Prostate gland (tissue), 2 donors: Measurements from ENCODE around the gene GPR18. TPM values are rescaled to one million over a fixed set of nuclear protein-coding genes. Genes with fewer than 3 reads are reported as not detected.

Source experiments
- DNase-seq: peaks from one replicate; pipeline ENCODE4 v3.0.0-alpha.2; 2019; ENCODE audit warnings: low spot score
- H3K27ac ChIP-seq, 2 donors: fragments of 200-600 bp; sonication (generic); 2 replicates each; pipeline ENCODE4 v1.5.1; 2017 to 2019
- H3K27me3 ChIP-seq: fragments of 200-600 bp; sonication (generic); replicated peaks from 2 replicates; pipeline ENCODE4 v1.5.1; 2019; ENCODE audit not compliant: insufficient read depth
- H3K36me3 ChIP-seq, 2 donors: fragments of 200-600 bp; sonication (generic); 1 replicate in 1 of 2; 2 replicates in 1 of 2; pipeline versions ENCODE4 v1.5.1 to v1.8.1; 2017 to 2019
- H3K4me1 ChIP-seq: fragments of 200-600 bp; sonication (generic); replicated peaks from 2 replicates; pipeline ENCODE4 v1.5.1; 2019
- H3K4me3 ChIP-seq, 2 donors: fragments of 200-600 bp; sonication (generic); 2 replicates each; pipeline ENCODE4 v1.5.1; 2017 to 2019
- H3K9me3 ChIP-seq: fragments of 200-600 bp; sonication (generic); 2 replicates; pipeline ENCODE4 v1.5.1; 2017
- POLR2A ChIP-seq: fragments of 450-650 bp; IDR thresholded peaks from one replicate; pipeline ENCODE4 v1.6.1; 2016; ENCODE audit warnings: antibody characterized with exemption, mild to moderate bottlenecking
- POLR2AphosphoS5 ChIP-seq: sonication (generic); formaldehyde crosslinking; IDR thresholded peaks from one replicate; pipeline ENCODE4 v1.6.1; 2017; ENCODE audit warnings: antibody characterized with exemption
- WGBS: methylation state at CpG from one replicate; pipeline ENCODE4 v1.1.5; 2018; 5-methylcytosine and 5-hydroxymethylcytosine counted together
- intact Hi-C: fragments of 100-400 bp; cut with DNase I; formaldehyde crosslinking; loops from one replicate; pipeline ENCODE4 v1.14.2; 2022
- total RNA-seq, 2 donors: library from RNA; depleted of rRNA; stranded (reverse); fragments of >200 nt; gene quantifications; one replicate each; pipeline ENCODE4 v1.1.0, GENCODE V29; 2016
- TF ChIP-seq, protein P1 (sequence below), 4 experiments: fragments of 200-600 bp in 2 of 4; fragments of 450-650 bp in 2 of 4; sonication (generic) in 2 of 4; IDR thresholded peaks; 1 replicate in 3 of 4; 2 replicates in 1 of 4; pipeline ENCODE4 v1.5.1; 2016 to 2019; ENCODE audit warnings: antibody characterized with exemption in 4 of 4, mild to moderate bottlenecking in 2 of 4, moderate library complexity in 2 of 4

The GPR18 gene
- total RNA-seq, 2 donors from 2014 or later, result 1.4 TPM; not detected in 1

DNA sequence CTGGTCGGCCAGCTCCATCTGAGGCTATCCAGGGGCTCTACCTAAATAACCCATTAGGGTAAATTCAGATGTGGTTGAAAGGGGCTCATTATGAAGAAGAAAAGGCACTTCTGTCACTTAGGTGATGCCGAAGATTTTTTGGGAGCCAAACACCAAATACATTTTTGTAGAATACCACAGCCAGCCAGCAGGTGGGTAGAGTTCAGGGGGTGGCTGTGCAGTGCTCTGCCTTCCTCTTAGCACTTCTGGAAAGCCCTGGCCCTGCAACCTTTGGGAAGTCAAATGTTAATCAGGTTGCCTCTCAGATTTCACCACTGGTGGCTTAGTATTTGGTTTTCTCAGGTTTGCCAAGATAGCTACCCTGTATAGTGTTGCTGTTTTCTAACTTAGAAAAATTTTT, 18.5 kb upstream of the GPR18 start:
- TF ChIP-seq POLR2AphosphoS5, result no peak
- TF ChIP-seq POLR2A, result no peak
- TF ChIP-seq, protein P1, sequence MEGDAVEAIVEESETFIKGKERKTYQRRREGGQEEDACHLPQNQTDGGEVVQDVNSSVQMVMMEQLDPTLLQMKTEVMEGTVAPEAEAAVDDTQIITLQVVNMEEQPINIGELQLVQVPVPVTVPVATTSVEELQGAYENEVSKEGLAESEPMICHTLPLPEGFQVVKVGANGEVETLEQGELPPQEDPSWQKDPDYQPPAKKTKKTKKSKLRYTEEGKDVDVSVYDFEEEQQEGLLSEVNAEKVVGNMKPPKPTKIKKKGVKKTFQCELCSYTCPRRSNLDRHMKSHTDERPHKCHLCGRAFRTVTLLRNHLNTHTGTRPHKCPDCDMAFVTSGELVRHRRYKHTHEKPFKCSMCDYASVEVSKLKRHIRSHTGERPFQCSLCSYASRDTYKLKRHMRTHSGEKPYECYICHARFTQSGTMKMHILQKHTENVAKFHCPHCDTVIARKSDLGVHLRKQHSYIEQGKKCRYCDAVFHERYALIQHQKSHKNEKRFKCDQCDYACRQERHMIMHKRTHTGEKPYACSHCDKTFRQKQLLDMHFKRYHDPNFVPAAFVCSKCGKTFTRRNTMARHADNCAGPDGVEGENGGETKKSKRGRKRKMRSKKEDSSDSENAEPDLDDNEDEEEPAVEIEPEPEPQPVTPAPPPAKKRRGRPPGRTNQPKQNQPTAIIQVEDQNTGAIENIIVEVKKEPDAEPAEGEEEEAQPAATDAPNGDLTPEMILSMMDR (IDR thresholded peaks at IDR 0.05), result no peak

DNA sequence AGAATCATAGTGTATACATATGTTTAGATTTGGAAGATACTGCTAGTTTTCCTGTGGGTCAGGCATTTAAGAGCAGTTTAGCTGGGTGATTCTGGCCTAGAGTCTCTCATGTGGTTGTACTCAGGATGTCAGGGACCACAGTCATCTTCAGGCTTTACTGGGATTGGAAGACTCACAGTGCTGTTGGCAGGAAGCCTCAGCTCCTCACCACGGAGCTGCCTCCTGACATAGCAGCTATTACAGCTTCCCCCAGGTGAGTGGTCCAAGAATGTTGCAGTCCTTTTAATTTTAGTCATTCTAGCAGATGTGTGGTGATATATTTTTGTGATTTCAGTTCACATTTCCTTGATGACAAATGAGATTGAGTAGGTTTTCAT, 16.9 kb upstream of the GPR18 start:
- Histone ChIP-seq H3K4me1 (no peaks in the 10 kb centered on the region), H3K9me3 (no peaks in the 10 kb centered on the region), H3K36me3 (no peaks in the 10 kb centered on the region), H3K27ac (no peak overlapping the region), H3K27me3 (no peaks in the 10 kb centered on the region), H3K4me3 (no peak overlapping the region)
- no peak for TF ChIP-seq POLR2AphosphoS5
- no peak for TF ChIP-seq POLR2A
- TF ChIP-seq, protein P1 (IDR thresholded peaks at IDR 0.05), result no peak
- intact Hi-C loops, result no loop called here
- DNase-seq, result no peak
- 25% methylated on average over 1 of the region's 1 CpG for WGBS

More for the DNA sequence above, 18.5 kb upstream of the GPR18 start:
- H3K4me3 ChIP-seq, result no peak overlapping the region
- intact Hi-C loops, result no loop called here
- no peaks in the 10 kb centered on the region for H3K27me3 ChIP-seq
- no peaks in the 10 kb centered on the region for H3K4me1 ChIP-seq
- H3K27ac ChIP-seq, result no peak overlapping the region
- 94% methylated on average over 2 of the region's 2 CpGs for WGBS
- no peaks in the 10 kb centered on the region for H3K36me3 ChIP-seq
- H3K9me3 ChIP-seq, result no peaks in the 10 kb centered on the region
- DNase-seq, result no peak

DNA sequence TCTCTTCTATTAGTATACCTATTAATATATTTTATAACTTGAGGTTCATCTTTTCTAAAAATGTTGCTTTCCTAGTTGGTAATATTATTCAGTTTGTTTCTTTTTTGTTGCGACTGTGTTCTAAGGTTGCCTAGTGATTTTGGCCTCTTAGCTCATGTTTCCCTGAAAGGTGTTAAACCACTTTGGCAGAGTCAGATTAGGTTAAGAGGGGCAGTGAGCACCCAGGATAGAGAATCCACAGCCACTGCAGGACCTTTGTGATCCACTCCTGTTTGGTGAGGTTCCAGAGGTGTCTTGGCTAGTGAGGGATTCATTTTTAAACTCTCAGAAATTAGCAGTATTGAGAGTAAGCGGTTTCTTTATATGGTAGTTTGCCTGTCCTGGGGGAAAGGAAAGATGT, 14.9 kb upstream of the GPR18 start:
- H3K27me3 ChIP-seq, result no peaks in the 10 kb centered on the region
- no peak overlapping the region for H3K4me3 ChIP-seq
- H3K27ac ChIP-seq, result no peak overlapping the region
- no peaks in the 10 kb centered on the region for H3K9me3 ChIP-seq
- TF ChIP-seq POLR2AphosphoS5 (no peak), POLR2A (no peak)
- TF ChIP-seq, protein P1 (IDR thresholded peaks at IDR 0.05), result no peak
- H3K4me1 ChIP-seq, result no peaks in the 10 kb centered on the region
- no peak for DNase-seq
- 95% methylated on average over 2 of the region's 2 CpGs for WGBS
- intact Hi-C loops, result no loop called here
- no peaks in the 10 kb centered on the region for H3K36me3 ChIP-seq

DNA sequence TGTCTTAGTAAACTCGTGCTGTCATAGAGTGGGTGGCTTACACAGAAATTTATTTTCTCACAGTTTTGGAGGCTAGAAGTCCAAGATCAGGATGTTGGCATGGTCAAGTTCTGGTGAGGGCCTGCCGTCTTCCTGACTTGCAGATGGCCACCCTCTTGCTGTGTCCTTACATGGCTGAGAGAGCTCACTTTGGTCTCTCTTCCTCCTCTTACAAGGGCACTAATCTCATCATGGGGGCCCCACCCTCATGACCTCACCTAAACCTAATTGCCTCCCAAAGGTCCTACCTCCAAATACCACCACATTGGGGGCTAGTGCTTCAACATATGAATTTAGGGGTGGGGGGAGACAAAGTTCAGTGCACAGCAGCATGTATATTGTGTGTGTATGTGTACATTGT, 14.3 kb upstream of the GPR18 start:
- TF ChIP-seq POLR2A, result no peak
- TF ChIP-seq, protein P1 (IDR thresholded peaks at IDR 0.05), result no peak
- TF ChIP-seq POLR2AphosphoS5, result no peak
- Histone ChIP-seq H3K4me1 (no peaks in the 10 kb centered on the region), H3K36me3 (no peaks in the 10 kb centered on the region), H3K27me3 (no peaks in the 10 kb centered on the region), H3K27ac (no peak overlapping the region), H3K4me3 (no peak overlapping the region), H3K9me3 (no peaks in the 10 kb centered on the region)
- 100% methylated on average over 2 of the region's 2 CpGs for WGBS
- DNase-seq, result no peak
- intact Hi-C loops, result no loop called here

DNA sequence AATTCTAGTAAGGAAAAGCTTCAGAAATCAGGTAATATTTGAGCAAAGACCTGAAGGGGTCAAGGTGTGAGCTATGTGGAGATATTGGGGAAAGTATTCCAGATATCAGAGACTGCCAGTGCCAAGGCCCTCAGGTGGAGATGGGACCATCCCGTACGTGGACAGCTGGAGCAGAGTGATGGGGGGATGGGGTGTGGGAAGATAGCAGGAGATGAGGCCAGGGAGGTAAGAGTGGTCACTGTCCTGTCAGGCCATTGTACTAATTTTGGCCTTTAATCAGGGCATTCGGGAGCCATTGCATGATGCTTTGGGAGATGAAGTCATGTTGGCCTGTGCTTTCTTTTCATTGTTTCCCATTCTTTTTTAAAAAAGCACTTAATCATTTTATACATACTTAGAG, 13.1 kb upstream of the GPR18 start:
- 84% methylated on average over 3 of the region's 3 CpGs for WGBS
- no peak for DNase-seq
- Histone ChIP-seq H3K27me3 (no peaks in the 10 kb centered on the region), H3K9me3 (no peaks in the 10 kb centered on the region), H3K4me3 (no peak overlapping the region), H3K4me1 (no peaks in the 10 kb centered on the region), H3K36me3 (no peaks in the 10 kb centered on the region), H3K27ac (no peak overlapping the region)
- intact Hi-C loops, result no loop called here
- TF ChIP-seq POLR2A, result no peak
- no peak for TF ChIP-seq POLR2AphosphoS5
- TF ChIP-seq, protein P1 (IDR thresholded peaks at IDR 0.05), result no peak
